GM23248 (cell line): Measurements from ENCODE around the gene TTLL9. TPM values are rescaled to one million over a fixed set of nuclear protein-coding genes. Genes with fewer than 3 reads are reported as not detected.
A peak's percentile ranks its signal among the peaks of the same experiment; 100 is the strongest.

ENCODE experiments used
- DNase-seq: peaks from one replicate; pipeline ENCODE4 v3.0.0-alpha.2; 2015
- H2AFZ ChIP-seq: fragments of 200-600 bp; sonication (generic); 2 replicates; pipeline ENCODE4 v1.6.1; 2016; ENCODE audit warnings: antibody characterized with exemption
- H3F3A ChIP-seq: fragments of 200-600 bp; sonication (generic); 2 replicates; pipeline ENCODE4 v1.6.1; 2016; ENCODE audit warnings: mild to moderate bottlenecking, antibody characterized with exemption, mixed run types; ENCODE audit not compliant: insufficient read depth
- H3K27ac ChIP-seq: fragments of 200-600 bp; sonication (generic); 2 replicates; pipeline ENCODE4 v1.5.1; 2016; ENCODE audit warnings: mild to moderate bottlenecking
- H3K27me3 ChIP-seq: fragments of 200-600 bp; sonication (generic); replicated peaks from 2 replicates; pipeline ENCODE4 v1.6.1; 2016; ENCODE audit warnings: mild to moderate bottlenecking; ENCODE audit not compliant: insufficient read depth
- H3K36me3 ChIP-seq: fragments of 200-600 bp; sonication (generic); 2 replicates; pipeline ENCODE4 v1.6.1; 2016; ENCODE audit warnings: low read depth, mild to moderate bottlenecking
- H3K4me1 ChIP-seq: fragments of 200-600 bp; sonication (generic); 2 replicates; pipeline ENCODE4 v1.6.1; 2016; ENCODE audit warnings: mild to moderate bottlenecking; ENCODE audit not compliant: insufficient read depth
- H3K4me2 ChIP-seq: fragments of 200-600 bp; sonication (generic); one replicate; pipeline ENCODE4 v1.6.1; 2016; ENCODE audit warnings: mild to moderate bottlenecking; ENCODE audit not compliant: unreplicated experiment
- H3K4me3 ChIP-seq: fragments of 200-600 bp; sonication (generic); 2 replicates; pipeline ENCODE4 v1.5.1; 2016; ENCODE audit warnings: mild to moderate bottlenecking
- H3K79me2 ChIP-seq: fragments of 200-600 bp; sonication (generic); 2 replicates; pipeline ENCODE4 v1.6.1; 2016; ENCODE audit warnings: mild to moderate bottlenecking; ENCODE audit not compliant: insufficient read depth
- H3K9ac ChIP-seq: fragments of 200-600 bp; sonication (generic); 2 replicates; pipeline ENCODE4 v1.6.1; 2016; ENCODE audit warnings: mild to moderate bottlenecking
- H3K9me2 ChIP-seq: fragments of 200-600 bp; sonication (generic); 2 replicates; pipeline ENCODE4 v1.6.1; 2016; ENCODE audit warnings: mixed run types, mild to moderate bottlenecking, moderate library complexity; ENCODE audit not compliant: insufficient read depth
- H3K9me3 ChIP-seq: fragments of 200-600 bp; sonication (generic); one replicate; pipeline ENCODE4 v1.6.1; 2017; ENCODE audit warnings: low read depth
- H4K20me1 ChIP-seq: fragments of 200-600 bp; sonication (generic); 2 replicates; pipeline ENCODE4 v1.6.0; 2016; ENCODE audit not compliant: insufficient read depth
- EZH2 ChIP-seq: fragments of 200-600 bp; sonication (generic); IDR thresholded peaks from 2 replicates; pipeline ENCODE4 v1.6.1; 2018; ENCODE audit warnings: antibody characterized with exemption, mild to moderate bottlenecking; ENCODE audit not compliant: insufficient read depth, poor library complexity, severe bottlenecking
- EZH2phosphoT487 ChIP-seq: fragments of 200-600 bp; sonication (generic); IDR thresholded peaks from 2 replicates; pipeline ENCODE4 v1.6.1; 2018; ENCODE audit warnings: antibody characterized with exemption, moderate library complexity, mild to moderate bottlenecking, low read depth; ENCODE audit not compliant: insufficient read depth
- WGBS, 2 experiments: methylation state at CpG; one replicate each; pipeline ENCODE4 v1.1.6; 2015 to 2017; ENCODE audit warnings: low lambda C conversion rate in 2 of 2, low coverage in 1 of 2; ENCODE audit errors: missing lambda C conversion rate in 2 of 2; 5-methylcytosine and 5-hydroxymethylcytosine counted together
- in situ Hi-C: fragments of 300-500 bp; cut with MboI; formaldehyde crosslinking; loops from 2 replicates; pipeline ENCODE4 v1.15.0; 2020
- polyA plus RNA-seq: library from polyadenylated mRNA; unstranded; fragments of >200 nt; fragmentation: Nextera tagmentation; extraction: Ambion mirVana; gene quantifications from 2 replicates; pipeline ENCODE4 v1.2.1, GENCODE V29; 2016
- total RNA-seq: library from RNA; depleted of rRNA; stranded (reverse); fragments of >200 nt; shearing (Covaris generic); gene quantifications from 2 replicates; pipeline ENCODE4 v1.2.3, GENCODE V29; 2014

The TTLL9 gene
- total and polyA plus RNA-seq, 2 experiments from 2014 or later: not detected

GRCh38 chr20:31839782-31840487, 30.5 kb upstream of the TTLL9 start:
- Histone ChIP-seq H4K20me1 (no peaks in the 10 kb centered on the region), H3K79me2 (no peaks in the 10 kb centered on the region), H3K4me3 (no peak overlapping the region), H3K9ac (no peak overlapping the region), H3K27me3 (no peaks in the 10 kb centered on the region), H3K27ac (no peak overlapping the region), H3K4me1 (peaks cover 50% of the 10 kb centered on the region), H3K9me3 (no peaks in the 10 kb centered on the region), H3K4me2 (no peak overlapping the region), H3F3A (peaks cover 24% of the 10 kb centered on the region), H3K9me2 (no peaks in the 10 kb centered on the region), H3K36me3 (no peaks in the 10 kb centered on the region), H2AFZ (no peak overlapping the region)
- TF ChIP-seq EZH2 (no peak), EZH2phosphoT487 (no peak)
- in situ Hi-C loops: no loop called here
- 69 to 79% methylated on average over 5 of the region's 5 CpGs for WGBS, 2 experiments
- peak; percentile 42 for DNase-seq

- in situ Hi-C loops: no loop called here
- H3F3A ChIP-seq: peaks cover 24% of the 10 kb centered on the region
- no peak overlapping the region for H3K9ac ChIP-seq
- H4K20me1 ChIP-seq: no peaks in the 10 kb centered on the region
- H3K27ac ChIP-seq: no peak overlapping the region
- WGBS, 2 experiments: 68 to 72% methylated on average over 14 to 15 of the region's 15 CpGs
- DNase-seq: peak; percentile 58
- H2AFZ ChIP-seq: no peak overlapping the region
- no peaks in the 10 kb centered on the region for H3K9me2 ChIP-seq
- H3K36me3 ChIP-seq: no peaks in the 10 kb centered on the region
- H3K27me3 ChIP-seq: no peaks in the 10 kb centered on the region
- TF ChIP-seq EZH2 (no peak), EZH2phosphoT487 (no peak)
- H3K79me2 ChIP-seq: no peaks in the 10 kb centered on the region
- H3K9me3 ChIP-seq: no peaks in the 10 kb centered on the region
- no peak overlapping the region for H3K4me2 ChIP-seq
- no peak overlapping the region for H3K4me3 ChIP-seq
- H3K4me1 ChIP-seq: peaks cover 44% of the 10 kb centered on the region
Observed at GRCh38 chr20:31840906-31841816, 29.3 kb upstream of the TTLL9 start.

DNA sequence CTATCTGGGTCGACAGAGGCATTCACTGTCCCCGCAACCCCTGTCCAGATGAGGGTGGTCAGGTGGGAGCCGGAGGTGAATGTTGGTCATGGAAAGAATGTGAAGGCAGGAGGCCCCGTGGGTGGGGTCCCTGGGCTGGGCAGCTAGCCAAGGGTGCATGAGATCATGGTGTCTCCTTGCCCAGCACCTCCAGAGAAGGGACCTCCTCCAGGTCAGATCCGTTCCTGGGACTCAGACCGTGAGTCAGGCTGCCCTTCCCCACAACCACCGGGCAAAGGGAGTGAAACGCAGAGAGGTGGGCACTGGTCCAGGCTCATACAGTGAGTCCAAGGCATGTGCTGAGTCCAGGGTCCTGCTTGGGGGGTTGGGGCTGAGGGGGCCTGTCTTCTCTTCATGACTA, 28.5 kb upstream of the TTLL9 start:
- in situ Hi-C loops: no loop called here
- H3F3A ChIP-seq: peaks cover 18% of the 10 kb centered on the region
- no peak overlapping the region for H2AFZ ChIP-seq
- peak; percentile 85 for DNase-seq
- no peak overlapping the region for H3K27ac ChIP-seq
- no peaks in the 10 kb centered on the region for H4K20me1 ChIP-seq
- H3K27me3 ChIP-seq: 0 out of 2 replicates have a peak, but pooled peaks cover under 1% of the 10 kb centered on the region
- H3K4me3 ChIP-seq: no peak overlapping the region
- H3K79me2 ChIP-seq: no peaks in the 10 kb centered on the region
- no peaks in the 10 kb centered on the region for H3K9me3 ChIP-seq
- 49 to 61% methylated on average over 7 to 8 of the region's 8 CpGs for WGBS, 2 experiments
- no peaks in the 10 kb centered on the region for H3K36me3 ChIP-seq
- peaks cover 36% of the 10 kb centered on the region for H3K4me1 ChIP-seq
- H3K4me2 ChIP-seq: no peak overlapping the region
- H3K9ac ChIP-seq: peak overlapping the region; percentile 9; the same call in 1 of the 2 replicates
- no peaks in the 10 kb centered on the region for H3K9me2 ChIP-seq
- no peak for TF ChIP-seq EZH2phosphoT487
- TF ChIP-seq EZH2: no peak

DNA sequence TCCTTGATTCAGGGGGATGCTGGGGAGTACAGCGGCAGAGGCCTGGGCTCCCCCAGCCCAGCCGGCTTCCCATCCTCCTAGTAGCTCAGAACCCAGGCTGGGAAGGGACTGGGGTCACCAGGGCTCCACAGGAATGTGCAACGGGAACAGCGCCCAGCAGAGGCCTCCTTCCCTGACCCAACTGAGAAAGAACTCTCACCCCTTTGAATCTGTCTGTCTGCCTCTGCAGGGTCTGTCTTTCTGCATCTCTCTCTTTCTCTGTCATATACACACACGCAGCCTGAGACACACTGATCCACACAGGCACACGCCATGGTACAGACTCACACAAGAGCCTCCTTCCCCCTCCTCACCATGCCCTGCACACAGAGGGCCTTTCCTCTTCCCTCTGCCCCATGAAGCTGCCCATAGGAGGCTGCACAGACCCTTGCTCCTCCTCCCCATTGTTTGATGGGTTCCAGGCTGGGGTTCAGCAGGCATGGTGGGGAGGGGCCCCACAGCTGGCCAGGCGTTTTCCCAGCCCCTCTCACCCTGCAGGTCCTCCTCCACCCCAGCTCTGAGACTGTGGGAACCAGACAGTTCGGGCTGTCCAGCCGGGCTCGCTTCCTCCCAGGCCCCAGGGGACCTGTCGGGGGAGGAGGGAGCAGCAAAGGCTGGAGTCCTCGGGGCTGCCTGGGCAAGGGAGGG, 27.8 kb upstream of the TTLL9 start:
- no peak overlapping the region for H2AFZ ChIP-seq
- no peaks in the 10 kb centered on the region for H3K36me3 ChIP-seq
- WGBS, 2 experiments: 60% methylated on average over 11 to 12 of the region's 12 CpGs
- H3K27me3 ChIP-seq: peaks cover 7% of the 10 kb centered on the region; the same call in 1 of the 2 replicates
- no peak for TF ChIP-seq EZH2phosphoT487
- no peak for TF ChIP-seq EZH2
- no peak overlapping the region; the same call in 1 of the 2 replicates for H3K27ac ChIP-seq
- peak; percentile 51 for DNase-seq
- H3F3A ChIP-seq: peaks cover 11% of the 10 kb centered on the region; the same call in 1 of the 2 replicates
- peaks cover 29% of the 10 kb centered on the region for H3K4me1 ChIP-seq
- no peaks in the 10 kb centered on the region for H3K79me2 ChIP-seq
- in situ Hi-C loops: no loop called here
- H3K9me3 ChIP-seq: no peaks in the 10 kb centered on the region
- no peaks in the 10 kb centered on the region for H3K9me2 ChIP-seq
- no peaks in the 10 kb centered on the region for H4K20me1 ChIP-seq
- H3K4me2 ChIP-seq: peak overlapping the region; percentile 29
- H3K9ac ChIP-seq: peak overlapping the region; percentile 37
- H3K4me3 ChIP-seq: no peak overlapping the region
